Measurements from ENCODE around the gene PANK1.

DNA sequence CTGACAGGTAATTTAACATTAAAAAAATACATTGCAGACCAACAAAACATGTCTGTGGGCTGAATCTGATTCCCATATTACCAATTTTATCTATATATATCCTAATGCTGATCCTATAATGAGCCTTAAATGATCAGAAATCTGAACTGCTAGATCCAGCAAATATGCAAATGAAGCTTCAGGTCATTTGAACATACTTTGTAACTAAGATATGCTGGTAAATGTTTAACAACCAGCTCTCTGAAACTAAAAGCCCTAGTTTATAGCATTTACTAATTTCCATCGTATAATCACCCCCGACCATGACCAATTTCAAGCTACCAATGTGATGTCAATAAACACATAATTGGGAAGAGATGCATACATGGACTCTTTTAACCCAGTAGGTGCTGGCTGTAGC is 42.1 kb downstream of the PANK1 start:
- TF ChIP-seq, protein P1, sequence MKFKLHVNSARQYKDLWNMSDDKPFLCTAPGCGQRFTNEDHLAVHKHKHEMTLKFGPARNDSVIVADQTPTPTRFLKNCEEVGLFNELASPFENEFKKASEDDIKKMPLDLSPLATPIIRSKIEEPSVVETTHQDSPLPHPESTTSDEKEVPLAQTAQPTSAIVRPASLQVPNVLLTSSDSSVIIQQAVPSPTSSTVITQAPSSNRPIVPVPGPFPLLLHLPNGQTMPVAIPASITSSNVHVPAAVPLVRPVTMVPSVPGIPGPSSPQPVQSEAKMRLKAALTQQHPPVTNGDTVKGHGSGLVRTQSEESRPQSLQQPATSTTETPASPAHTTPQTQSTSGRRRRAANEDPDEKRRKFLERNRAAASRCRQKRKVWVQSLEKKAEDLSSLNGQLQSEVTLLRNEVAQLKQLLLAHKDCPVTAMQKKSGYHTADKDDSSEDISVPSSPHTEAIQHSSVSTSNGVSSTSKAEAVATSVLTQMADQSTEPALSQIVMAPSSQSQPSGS (IDR thresholded peaks at IDR 0.05; ENCODE audit: low read length), result no peak
- no peak for TF ChIP-seq JUND (IDR thresholded peaks at IDR 0.05; ENCODE audit: low read length)
- no peak for TF ChIP-seq SP1 (IDR thresholded peaks at IDR 0.05; ENCODE audit: low read depth, low read length)
- no peak for TF ChIP-seq POLR2AphosphoS5 (IDR thresholded peaks at IDR 0.05; ENCODE audit: low read depth, low read length)
- TF ChIP-seq, protein P2, sequence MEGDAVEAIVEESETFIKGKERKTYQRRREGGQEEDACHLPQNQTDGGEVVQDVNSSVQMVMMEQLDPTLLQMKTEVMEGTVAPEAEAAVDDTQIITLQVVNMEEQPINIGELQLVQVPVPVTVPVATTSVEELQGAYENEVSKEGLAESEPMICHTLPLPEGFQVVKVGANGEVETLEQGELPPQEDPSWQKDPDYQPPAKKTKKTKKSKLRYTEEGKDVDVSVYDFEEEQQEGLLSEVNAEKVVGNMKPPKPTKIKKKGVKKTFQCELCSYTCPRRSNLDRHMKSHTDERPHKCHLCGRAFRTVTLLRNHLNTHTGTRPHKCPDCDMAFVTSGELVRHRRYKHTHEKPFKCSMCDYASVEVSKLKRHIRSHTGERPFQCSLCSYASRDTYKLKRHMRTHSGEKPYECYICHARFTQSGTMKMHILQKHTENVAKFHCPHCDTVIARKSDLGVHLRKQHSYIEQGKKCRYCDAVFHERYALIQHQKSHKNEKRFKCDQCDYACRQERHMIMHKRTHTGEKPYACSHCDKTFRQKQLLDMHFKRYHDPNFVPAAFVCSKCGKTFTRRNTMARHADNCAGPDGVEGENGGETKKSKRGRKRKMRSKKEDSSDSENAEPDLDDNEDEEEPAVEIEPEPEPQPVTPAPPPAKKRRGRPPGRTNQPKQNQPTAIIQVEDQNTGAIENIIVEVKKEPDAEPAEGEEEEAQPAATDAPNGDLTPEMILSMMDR (IDR thresholded peaks at IDR 0.05; ENCODE audit: control extremely low read depth in 1 of 3, insufficient read depth in 1 of 3, low read depth in 1 of 3, low read length in 3 of 3), result no peak
- no peak for TF ChIP-seq HDAC2 (IDR thresholded peaks at IDR 0.05; ENCODE audit: borderline replicate concordance in 1 of 2, low read depth in 2 of 2, low read length in 2 of 2)
- no peak for TF ChIP-seq TBP (IDR thresholded peaks at IDR 0.05; ENCODE audit: low read depth, low read length)
- TF ChIP-seq RAD21 (IDR thresholded peaks at IDR 0.05 in 1 of 2, conservative IDR thresholded peaks at IDR 0.05 in 1 of 2; ENCODE audit: low read depth in 2 of 2, low read length in 2 of 2), result no peak

Data from H1 (cell line).